WTC11 (cell line): Measurements from ENCODE around the gene DPP4. TPM values are rescaled to one million over a fixed set of nuclear protein-coding genes. Genes with fewer than 3 reads are reported as not detected.

Experiments
- ATAC-seq: fragments of 200-7000 bp; cut with Tn5 transposase; 2 replicates; pipeline ENCODE4 v1.10.0; 2021; ENCODE audit warnings: mild to moderate bottlenecking, moderate library complexity
- CTCF ChIA-PET: fragments of 300-600 bp; sonication (Branson Sonifier 250); formaldehyde crosslinking; loops from one replicate; lab custom pipeline; 2021; ENCODE audit warnings: antibody characterized with exemption; lab: Charles Lee
- POLR2A ChIA-PET: fragments of 350-600 bp; sonication (Branson Sonifier 250); formaldehyde crosslinking; loops from one replicate; lab custom pipeline; 2021; ENCODE audit warnings: antibody characterized with exemption; lab: Charles Lee
- DNase-seq: peaks from one replicate; pipeline ENCODE4 v3.0.0; 2021; ENCODE audit warnings: low spot score
- H3K27ac Mint-ChIP-seq: 2 replicates; pipeline ENCODE4 v1.8.0; 2021; ENCODE audit warnings: mixed read lengths
- H3K27me3 Mint-ChIP-seq: 2 replicates; pipeline ENCODE4 v1.8.0; 2021; ENCODE audit warnings: low read depth, mild to moderate bottlenecking, moderate library complexity, mixed read lengths
- H3K36me3 Mint-ChIP-seq: 2 replicates; pipeline ENCODE4 v1.8.0; 2021; ENCODE audit warnings: mixed read lengths
- H3K4me1 Mint-ChIP-seq: 2 replicates; pipeline ENCODE4 v1.8.0; 2022; ENCODE audit warnings: mixed read lengths
- H3K4me3 Mint-ChIP-seq: 2 replicates; pipeline ENCODE4 v1.8.0; 2021; ENCODE audit warnings: mild to moderate bottlenecking, moderate library complexity, mixed read lengths
- H3K9me3 Mint-ChIP-seq: 2 replicates; pipeline ENCODE4 v1.8.0; 2021; ENCODE audit warnings: mixed read lengths
- ARID4B ChIP-seq: sonication (generic); formaldehyde crosslinking; IDR thresholded peaks from 2 replicates; pipeline ENCODE4 v1.8.0; 2023; ENCODE audit warnings: missing genetic modification reagents, mild to moderate bottlenecking, borderline replicate concordance
- ELF4 ChIP-seq: sonication (generic); formaldehyde crosslinking; IDR thresholded peaks from 2 replicates; pipeline ENCODE4 v1.8.1; 2022; ENCODE audit warnings: low read depth, mild to moderate bottlenecking, moderate library complexity, missing genetic modification reagents
- ETV6 ChIP-seq: sonication (generic); formaldehyde crosslinking; IDR thresholded peaks from 2 replicates; pipeline ENCODE4 v1.8.1; 2022; ENCODE audit warnings: mild to moderate bottlenecking, missing genetic modification reagents
- FOXP1 ChIP-seq: sonication (generic); formaldehyde crosslinking; IDR thresholded peaks from 2 replicates; pipeline ENCODE4 v1.8.0; 2022; ENCODE audit warnings: missing genetic modification reagents, mild to moderate bottlenecking, moderate library complexity, borderline replicate concordance
- MAX ChIP-seq: sonication (generic); formaldehyde crosslinking; IDR thresholded peaks from 2 replicates; pipeline ENCODE4 v1.8.0; 2022; ENCODE audit warnings: mild to moderate bottlenecking, missing genetic modification reagents
- OVOL2 ChIP-seq: fragments of 250-450 bp; sonication (Bioruptor Pico); IDR thresholded peaks from 2 replicates; pipeline ENCODE4 v1.9.0; 2021; ENCODE audit warnings: mild to moderate bottlenecking, borderline replicate concordance
- TP53 ChIP-seq: sonication (generic); formaldehyde crosslinking; IDR thresholded peaks from 2 replicates; pipeline ENCODE4 v1.8.1; 2023; ENCODE audit warnings: mild to moderate bottlenecking, missing genetic modification reagents
- ZNF121 ChIP-seq: sonication (generic); formaldehyde crosslinking; IDR thresholded peaks from 2 replicates; pipeline ENCODE4 v1.8.0; 2023; ENCODE audit warnings: missing genetic modification reagents
- ZNF281 ChIP-seq: sonication (generic); formaldehyde crosslinking; IDR thresholded peaks from 2 replicates; pipeline ENCODE4 v1.8.0; 2023; ENCODE audit warnings: mild to moderate bottlenecking, missing genetic modification reagents
- total RNA-seq: library from RNA; stranded (reverse); gene quantifications from 3 replicates; pipeline ENCODE4 v1.2.3, GENCODE V29; 2021
- TF ChIP-seq, protein P1 (sequence below): sonication (generic); formaldehyde crosslinking; IDR thresholded peaks from 2 replicates; pipeline ENCODE4 v1.8.1; 2022; ENCODE audit warnings: mild to moderate bottlenecking, missing genetic modification reagents, moderate library complexity, borderline replicate concordance
- TF ChIP-seq, protein P2 (sequence below): sonication (generic); formaldehyde crosslinking; IDR thresholded peaks from 2 replicates; pipeline ENCODE4 v1.8.0; 2022; ENCODE audit warnings: missing genetic modification reagents
- TF ChIP-seq, protein P3 (sequence below): sonication (generic); formaldehyde crosslinking; conservative IDR thresholded peaks from 2 replicates; pipeline ENCODE4 v1.8.1; 2023; ENCODE audit warnings: mild to moderate bottlenecking, low read depth, missing genetic modification reagents, moderate library complexity
- TF ChIP-seq, protein P4 (sequence below): sonication (generic); formaldehyde crosslinking; IDR thresholded peaks from 2 replicates; pipeline ENCODE4 v1.8.0; 2022; ENCODE audit warnings: mild to moderate bottlenecking, missing genetic modification reagents

The DPP4 gene
- total RNA-seq, 1 experiment from 2014 or later, result 3.6 TPM

DNA sequence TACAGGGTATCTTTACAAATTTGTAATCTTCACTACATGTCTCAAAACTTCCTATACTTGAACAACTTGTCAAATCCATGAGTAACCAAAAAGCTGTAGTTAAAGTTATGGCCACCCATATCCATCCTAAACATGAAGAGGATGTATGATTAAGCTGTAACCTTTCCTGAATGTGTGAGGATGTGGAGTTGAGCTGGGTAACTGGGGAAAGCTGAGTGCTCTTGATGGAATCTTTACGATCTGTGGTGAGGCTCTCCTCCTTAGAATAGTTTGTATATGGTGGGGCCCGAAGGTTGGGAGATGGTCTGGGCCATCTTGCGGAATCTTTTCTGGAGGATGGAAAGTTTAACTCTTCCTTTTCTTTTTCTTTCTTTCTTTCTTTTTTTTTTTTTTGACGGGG, 29.4 kb downstream of the DPP4 start (continued):
- TF ChIP-seq, protein P1, sequence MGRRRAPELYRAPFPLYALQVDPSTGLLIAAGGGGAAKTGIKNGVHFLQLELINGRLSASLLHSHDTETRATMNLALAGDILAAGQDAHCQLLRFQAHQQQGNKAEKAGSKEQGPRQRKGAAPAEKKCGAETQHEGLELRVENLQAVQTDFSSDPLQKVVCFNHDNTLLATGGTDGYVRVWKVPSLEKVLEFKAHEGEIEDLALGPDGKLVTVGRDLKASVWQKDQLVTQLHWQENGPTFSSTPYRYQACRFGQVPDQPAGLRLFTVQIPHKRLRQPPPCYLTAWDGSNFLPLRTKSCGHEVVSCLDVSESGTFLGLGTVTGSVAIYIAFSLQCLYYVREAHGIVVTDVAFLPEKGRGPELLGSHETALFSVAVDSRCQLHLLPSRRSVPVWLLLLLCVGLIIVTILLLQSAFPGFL, result no peak

- ATAC-seq, result no peak
- H3K4me3 Mint-ChIP-seq, result no peak overlapping the region
- no peaks in the 10 kb centered on the region for H3K27me3 Mint-ChIP-seq
- no peak overlapping the region for H3K27ac Mint-ChIP-seq
- H3K4me1 Mint-ChIP-seq, result peaks cover 8% of the 10 kb centered on the region
- TF ChIP-seq ELF4 (no peak), FOXP1 (no peak), ZNF121 (CRISPR knock-in tag) (no peak), MAX (CRISPR knock-in tag) (no peak), OVOL2 (no peak), ARID4B (CRISPR knock-in tag) (no peak), TP53 (no peak), ETV6 (no peak), ZNF281 (CRISPR knock-in tag) (no peak)
- TF ChIP-seq, protein P2, sequence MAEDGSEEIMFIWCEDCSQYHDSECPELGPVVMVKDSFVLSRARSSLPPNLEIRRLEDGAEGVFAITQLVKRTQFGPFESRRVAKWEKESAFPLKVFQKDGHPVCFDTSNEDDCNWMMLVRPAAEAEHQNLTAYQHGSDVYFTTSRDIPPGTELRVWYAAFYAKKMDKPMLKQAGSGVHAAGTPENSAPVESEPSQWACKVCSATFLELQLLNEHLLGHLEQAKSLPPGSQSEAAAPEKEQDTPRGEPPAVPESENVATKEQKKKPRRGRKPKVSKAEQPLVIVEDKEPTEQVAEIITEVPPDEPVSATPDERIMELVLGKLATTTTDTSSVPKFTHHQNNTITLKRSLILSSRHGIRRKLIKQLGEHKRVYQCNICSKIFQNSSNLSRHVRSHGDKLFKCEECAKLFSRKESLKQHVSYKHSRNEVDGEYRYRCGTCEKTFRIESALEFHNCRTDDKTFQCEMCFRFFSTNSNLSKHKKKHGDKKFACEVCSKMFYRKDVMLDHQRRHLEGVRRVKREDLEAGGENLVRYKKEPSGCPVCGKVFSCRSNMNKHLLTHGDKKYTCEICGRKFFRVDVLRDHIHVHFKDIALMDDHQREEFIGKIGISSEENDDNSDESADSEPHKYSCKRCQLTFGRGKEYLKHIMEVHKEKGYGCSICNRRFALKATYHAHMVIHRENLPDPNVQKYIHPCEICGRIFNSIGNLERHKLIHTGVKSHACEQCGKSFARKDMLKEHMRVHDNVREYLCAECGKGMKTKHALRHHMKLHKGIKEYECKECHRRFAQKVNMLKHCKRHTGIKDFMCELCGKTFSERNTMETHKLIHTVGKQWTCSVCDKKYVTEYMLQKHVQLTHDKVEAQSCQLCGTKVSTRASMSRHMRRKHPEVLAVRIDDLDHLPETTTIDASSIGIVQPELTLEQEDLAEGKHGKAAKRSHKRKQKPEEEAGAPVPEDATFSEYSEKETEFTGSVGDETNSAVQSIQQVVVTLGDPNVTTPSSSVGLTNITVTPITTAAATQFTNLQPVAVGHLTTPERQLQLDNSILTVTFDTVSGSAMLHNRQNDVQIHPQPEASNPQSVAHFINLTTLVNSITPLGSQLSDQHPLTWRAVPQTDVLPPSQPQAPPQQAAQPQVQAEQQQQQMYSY (CRISPR knock-in tag), result no peak
- TF ChIP-seq, protein P3, sequence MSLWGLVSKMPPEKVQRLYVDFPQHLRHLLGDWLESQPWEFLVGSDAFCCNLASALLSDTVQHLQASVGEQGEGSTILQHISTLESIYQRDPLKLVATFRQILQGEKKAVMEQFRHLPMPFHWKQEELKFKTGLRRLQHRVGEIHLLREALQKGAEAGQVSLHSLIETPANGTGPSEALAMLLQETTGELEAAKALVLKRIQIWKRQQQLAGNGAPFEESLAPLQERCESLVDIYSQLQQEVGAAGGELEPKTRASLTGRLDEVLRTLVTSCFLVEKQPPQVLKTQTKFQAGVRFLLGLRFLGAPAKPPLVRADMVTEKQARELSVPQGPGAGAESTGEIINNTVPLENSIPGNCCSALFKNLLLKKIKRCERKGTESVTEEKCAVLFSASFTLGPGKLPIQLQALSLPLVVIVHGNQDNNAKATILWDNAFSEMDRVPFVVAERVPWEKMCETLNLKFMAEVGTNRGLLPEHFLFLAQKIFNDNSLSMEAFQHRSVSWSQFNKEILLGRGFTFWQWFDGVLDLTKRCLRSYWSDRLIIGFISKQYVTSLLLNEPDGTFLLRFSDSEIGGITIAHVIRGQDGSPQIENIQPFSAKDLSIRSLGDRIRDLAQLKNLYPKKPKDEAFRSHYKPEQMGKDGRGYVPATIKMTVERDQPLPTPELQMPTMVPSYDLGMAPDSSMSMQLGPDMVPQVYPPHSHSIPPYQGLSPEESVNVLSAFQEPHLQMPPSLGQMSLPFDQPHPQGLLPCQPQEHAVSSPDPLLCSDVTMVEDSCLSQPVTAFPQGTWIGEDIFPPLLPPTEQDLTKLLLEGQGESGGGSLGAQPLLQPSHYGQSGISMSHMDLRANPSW (CRISPR knock-in tag), result no peak
- TF ChIP-seq, protein P4, sequence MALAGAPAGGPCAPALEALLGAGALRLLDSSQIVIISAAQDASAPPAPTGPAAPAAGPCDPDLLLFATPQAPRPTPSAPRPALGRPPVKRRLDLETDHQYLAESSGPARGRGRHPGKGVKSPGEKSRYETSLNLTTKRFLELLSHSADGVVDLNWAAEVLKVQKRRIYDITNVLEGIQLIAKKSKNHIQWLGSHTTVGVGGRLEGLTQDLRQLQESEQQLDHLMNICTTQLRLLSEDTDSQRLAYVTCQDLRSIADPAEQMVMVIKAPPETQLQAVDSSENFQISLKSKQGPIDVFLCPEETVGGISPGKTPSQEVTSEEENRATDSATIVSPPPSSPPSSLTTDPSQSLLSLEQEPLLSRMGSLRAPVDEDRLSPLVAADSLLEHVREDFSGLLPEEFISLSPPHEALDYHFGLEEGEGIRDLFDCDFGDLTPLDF, result no peak
- TF ChIP-seq, all 79 proteins: peak for 0
- Mint-ChIP-seq H3K9me3 (no peaks in the 10 kb centered on the region), H3K36me3 (no peaks in the 10 kb centered on the region)
- no peak for DNase-seq
- ChIA-PET CTCF (no interaction called here), POLR2A (no interaction called here)
Observed at GRCh38 chr2:162043132-162043531, 30.9 kb downstream of the DPP4 start.
